IMR-90 (cell line): Measurements from ENCODE around the gene CCDC60. TPM values are rescaled to one million over a fixed set of nuclear protein-coding genes. Genes with fewer than 3 reads are reported as not detected.

Source experiments
- ATAC-seq: fragments of 200-7000 bp; cut with Tn5 transposase; 2 replicates; pipeline ENCODE4 v1.9.1; 2020; ENCODE audit warnings: low read depth, mild to moderate bottlenecking, moderate library complexity
- BruUV-seq: library from RNA; stranded (reverse); fragments of 400-500 nt; replicated peaks from 2 replicates; lab custom pipeline; 2021; lab: Mats Ljungman, UMichigan
- CTCF ChIA-PET: fragments of 300-600 bp; formaldehyde crosslinking; extraction: SDS; loops from one replicate; lab custom pipeline; 2021; ENCODE audit warnings: antibody characterized with exemption; lab: Yijun Ruan, JAX
- POLR2A ChIA-PET: fragments of 300-600 bp; sonication (Branson Sonifier 250); formaldehyde crosslinking; loops from one replicate; lab custom pipeline; 2022; ENCODE audit warnings: antibody characterized with exemption; ENCODE audit not compliant: unreplicated experiment; lab: Charles Lee
- DNase-seq: peaks from one replicate; pipeline ENCODE4 v3.0.0; 2013
- H2AFZ ChIP-seq: replicated peaks from 2 replicates; pipeline ENCODE3; 2013; ENCODE audit warnings: low read length, mild to moderate bottlenecking; ENCODE audit not compliant: poor library complexity
- H2AK5ac ChIP-seq: 2 replicates; pipeline ENCODE4 v1.6.1; 2013; ENCODE audit warnings: low read depth, low read length, inconsistent platforms
- H2AK9ac ChIP-seq: replicated peaks from 2 replicates; pipeline ENCODE3; 2013; ENCODE audit warnings: mild to moderate bottlenecking, low read depth, low read length, moderate library complexity; ENCODE audit not compliant: poor library complexity
- H2BK120ac ChIP-seq: 2 replicates; pipeline ENCODE4 v1.6.1; 2013; ENCODE audit warnings: low read depth, low read length, inconsistent platforms
- H2BK15ac ChIP-seq: 3 replicates; pipeline ENCODE4 v1.6.1; 2013; ENCODE audit warnings: low read depth, low read length, inconsistent platforms
- H2BK20ac ChIP-seq: 2 replicates; pipeline ENCODE4 v1.6.1; 2013; ENCODE audit warnings: low read depth, mild to moderate bottlenecking, inconsistent platforms, low read length, moderate library complexity
- H2BK5ac ChIP-seq: 2 replicates; pipeline ENCODE4 v1.6.1; 2013; ENCODE audit warnings: mild to moderate bottlenecking, low read depth, low read length, inconsistent platforms; ENCODE audit not compliant: poor library complexity, severe bottlenecking
- H3K14ac ChIP-seq: replicated peaks from 2 replicates; pipeline ENCODE4 v1.6.1; 2013; ENCODE audit warnings: low read depth, low read length, inconsistent platforms
- H3K18ac ChIP-seq: 2 replicates; pipeline ENCODE4 v1.6.1; 2013; ENCODE audit warnings: low read depth, low read length, control low read depth
- H3K23ac ChIP-seq: 2 replicates; pipeline ENCODE4 v1.6.1; 2013; ENCODE audit warnings: low read depth, low read length, inconsistent platforms
- H3K27ac ChIP-seq: 2 replicates; pipeline ENCODE4 v1.5.1; 2013; ENCODE audit warnings: mild to moderate bottlenecking, control low read depth, low read length; ENCODE audit not compliant: insufficient read depth
- H3K27me3 ChIP-seq: 2 replicates; pipeline ENCODE4 v1.6.1; 2013; ENCODE audit warnings: low read length; ENCODE audit not compliant: control insufficient read depth, insufficient read depth
- H3K36me3 ChIP-seq: 2 replicates; pipeline ENCODE4 v1.6.1; 2013; ENCODE audit warnings: low read length, mixed read lengths; ENCODE audit not compliant: control insufficient read depth, insufficient read depth
- H3K4ac ChIP-seq: 2 replicates; pipeline ENCODE4 v1.6.1; 2013; ENCODE audit warnings: low read depth, low read length, inconsistent platforms
- H3K4me1 ChIP-seq: 2 replicates; pipeline ENCODE4 v1.6.1; 2013; ENCODE audit warnings: low read length, mixed read lengths; ENCODE audit not compliant: control insufficient read depth, insufficient read depth
- H3K4me2 ChIP-seq: 2 replicates; pipeline ENCODE4 v1.6.1; 2013; ENCODE audit warnings: low read depth, mild to moderate bottlenecking, control low read depth, low read length, moderate library complexity
- H3K4me3 ChIP-seq: 2 replicates; pipeline ENCODE4 v1.5.1; 2013; ENCODE audit warnings: low read depth, mild to moderate bottlenecking, control low read depth, low read length, moderate library complexity; ENCODE audit not compliant: insufficient read depth
- H3K56ac ChIP-seq: 2 replicates; pipeline ENCODE4 v1.6.1; 2013; ENCODE audit warnings: low read length, inconsistent platforms; ENCODE audit not compliant: insufficient read depth; ENCODE audit errors: extremely low read depth
- H3K79me1 ChIP-seq, 2 experiments: 2 replicates each; pipeline ENCODE4 v1.6.1; 2013; ENCODE audit warnings: low read length in 2 of 2, inconsistent platforms in 1 of 2, low read depth in 1 of 2
- H3K9ac ChIP-seq: 2 replicates; pipeline ENCODE4 v1.6.1; 2013; ENCODE audit warnings: low read depth, low read length, control low read depth
- H3K9me1 ChIP-seq: 2 replicates; pipeline ENCODE4 v1.6.1; 2013; ENCODE audit warnings: low read length, inconsistent platforms; ENCODE audit not compliant: insufficient read depth
- H3K9me3 ChIP-seq: 2 replicates; pipeline ENCODE4 v1.6.1; 2013; ENCODE audit warnings: low read length; ENCODE audit not compliant: control insufficient read depth, insufficient read depth
- H4K20me1 ChIP-seq: 2 replicates; pipeline ENCODE4 v1.6.1; 2013; ENCODE audit warnings: low read length, inconsistent platforms; ENCODE audit not compliant: insufficient read depth
- H4K5ac ChIP-seq: 2 replicates; pipeline ENCODE4 v1.6.1; 2013; ENCODE audit warnings: mild to moderate bottlenecking, low read depth, low read length, control low read depth
- H4K8ac ChIP-seq, 2 experiments: 2 replicates each; pipeline ENCODE4 v1.6.1; 2013; ENCODE audit warnings: low read depth in 2 of 2, low read length in 2 of 2, control low read depth in 1 of 2, inconsistent platforms in 1 of 2
- H4K91ac ChIP-seq: 2 replicates; pipeline ENCODE4 v1.6.1; 2013; ENCODE audit warnings: low read depth, low read length, inconsistent platforms; ENCODE audit not compliant: insufficient read depth
- BHLHE40 ChIP-seq: fragments of 150-350 bp; IDR thresholded peaks from 2 replicates; pipeline ENCODE4 v1.6.1; 2016; ENCODE audit warnings: mild to moderate bottlenecking, low read depth, low read length
- CHD1 ChIP-seq: IDR thresholded peaks from 2 replicates; pipeline ENCODE4 v1.6.1; 2012; ENCODE audit warnings: low read depth, low read length, improper control_type of control experiment
- ELK1 ChIP-seq: fragments of 150-350 bp; IDR thresholded peaks from 2 replicates; pipeline ENCODE4 v1.6.1; 2016; ENCODE audit warnings: low read depth, mild to moderate bottlenecking, low read length, moderate library complexity, borderline replicate concordance
- FOS ChIP-seq: fragments of 150-350 bp; IDR thresholded peaks from 2 replicates; pipeline ENCODE4 v1.6.1; 2016; ENCODE audit warnings: low read depth, low read length
- MAFK ChIP-seq: IDR thresholded peaks from 2 replicates; pipeline ENCODE4 v1.6.1; 2012; ENCODE audit warnings: low read depth, low read length, improper control_type of control experiment
- MAZ ChIP-seq: IDR thresholded peaks from 2 replicates; pipeline ENCODE4 v1.6.1; 2012; ENCODE audit warnings: low read depth, mild to moderate bottlenecking, low read length, improper control_type of control experiment, moderate library complexity, borderline replicate concordance
- MXI1 ChIP-seq: IDR thresholded peaks from 2 replicates; pipeline ENCODE4 v1.6.1; 2012; ENCODE audit warnings: low read depth, mild to moderate bottlenecking, low read length, moderate library complexity, borderline replicate concordance
- NFE2L2 ChIP-seq: fragments of 150-350 bp; IDR thresholded peaks from 2 replicates; pipeline ENCODE4 v1.6.1; 2016; ENCODE audit warnings: low read depth, mild to moderate bottlenecking, low read length
- POLR2A ChIP-seq: IDR thresholded peaks from 2 replicates; pipeline ENCODE4 v1.6.1; 2012; ENCODE audit warnings: mild to moderate bottlenecking, low read depth, low read length
- RAD21 ChIP-seq: IDR thresholded peaks from 2 replicates; pipeline ENCODE4 v1.6.1; 2012; ENCODE audit warnings: low read length, improper control_type of control experiment
- RCOR1 ChIP-seq: IDR thresholded peaks from 2 replicates; pipeline ENCODE4 v1.6.1; 2012; ENCODE audit warnings: mild to moderate bottlenecking, low read length, improper control_type of control experiment; ENCODE audit not compliant: insufficient replicate concordance
- RFX5 ChIP-seq: IDR thresholded peaks from 2 replicates; pipeline ENCODE4 v1.8.0; 2012; ENCODE audit warnings: low read depth, mild to moderate bottlenecking, low read length, moderate library complexity
- SMC3 ChIP-seq: fragments of 150-350 bp; IDR thresholded peaks from 2 replicates; pipeline ENCODE4 v1.6.1; 2016; ENCODE audit warnings: low read depth, mild to moderate bottlenecking, antibody characterized with exemption, low read length, moderate library complexity
- USF2 ChIP-seq: fragments of 150-350 bp; IDR thresholded peaks from 2 replicates; pipeline ENCODE4 v1.6.1; 2017; ENCODE audit warnings: mild to moderate bottlenecking, antibody characterized with exemption, low read length, low read depth
- WGBS, 2 experiments: methylation state at CpG; one replicate each; pipeline versions ENCODE4 v1.1.5 to v1.1.7; 2013; ENCODE audit warnings: missing lambda C conversion rate in 2 of 2; ENCODE audit not compliant: insufficient read length in 1 of 2; ENCODE audit errors: extremely low coverage in 2 of 2; 5-methylcytosine and 5-hydroxymethylcytosine counted together
- dilution Hi-C: fragments of 300-500 bp; cut with HindIII; formaldehyde crosslinking; loops from one replicate; pipeline ENCODE4 v1.14.3; 2018; ENCODE audit warnings: low sequenced_read_pairs; ENCODE audit not compliant: unreplicated experiment
- in situ Hi-C: fragments of 300-500 bp; cut with MboI; formaldehyde crosslinking; loops from 3 replicates; pipeline ENCODE4 v1.14.3; 2019; ENCODE audit warnings: low sequenced_read_pairs, inconsistent platforms, mixed read lengths
- intact Hi-C: fragments of 100-400 bp; cut with micrococcal nuclease; formaldehyde crosslinking; loops from 2 replicates; pipeline ENCODE4 v1.10.0; 2022
- polyA plus RNA-seq, 3 experiments: library from polyadenylated mRNA; depleted of rRNA; stranded (reverse); fragments of >200 nt; gene quantifications; 2 replicates each; pipeline ENCODE4 v1.2.3, GENCODE V29; 2012; ENCODE audit warnings: low replicate concordance in 1 of 3
- total RNA-seq: library from RNA; depleted of rRNA; stranded (reverse); fragments of >200 nt; gene quantifications from 2 replicates; pipeline ENCODE4 v1.2.3, GENCODE V29; 2012
- TF ChIP-seq, protein P1 (sequence below): conservative IDR thresholded peaks from 2 replicates; pipeline ENCODE4 v1.5.1; 2012; ENCODE audit warnings: mild to moderate bottlenecking, low read depth, low read length, improper control_type of control experiment

Gene CCDC60
- total and polyA plus RNA-seq, 2 of the 4 experiments (the other 2 are of a cell fraction), result not detected

- Histone ChIP-seq H4K5ac (no peak overlapping the region), H2AK9ac (no peak overlapping the region), H2AK5ac (no peak overlapping the region), H3K36me3 (no peaks in the 10 kb centered on the region), H2BK20ac (no peak overlapping the region), H2BK15ac (no peak overlapping the region), H3K4ac (no peak overlapping the region), H3K79me1 (no peaks in the 10 kb centered on the region), H4K91ac (no peak overlapping the region), H2BK120ac (no peak overlapping the region), H3K4me3 (no peak overlapping the region), H4K20me1 (no peaks in the 10 kb centered on the region), H3K56ac (no peak overlapping the region), H4K8ac (no peak overlapping the region), H3K27ac (no peak overlapping the region), H3K18ac (no peak overlapping the region), H3K23ac (no peak overlapping the region), H2AFZ (no peak overlapping the region), H3K4me1 (no peaks in the 10 kb centered on the region), H3K27me3 (no peaks in the 10 kb centered on the region), H2BK5ac (no peak overlapping the region), H3K9ac (no peak overlapping the region), H3K4me2 (no peak overlapping the region), H3K9me3 (peaks cover 2% of the 10 kb centered on the region; the same call in 1 of the 2 replicates), H3K14ac (no peak overlapping the region), H3K9me1 (no peaks in the 10 kb centered on the region)
- ATAC-seq (no peak), DNase-seq (no peak)
- in situ Hi-C loops, result no loop called here
- TF ChIP-seq POLR2A, result no peak
- no peak for TF ChIP-seq USF2
- no peak for TF ChIP-seq MXI1
- no peak for TF ChIP-seq BHLHE40
- TF ChIP-seq NFE2L2, result no peak
- TF ChIP-seq RFX5, result no peak
- no peak for TF ChIP-seq SMC3
- TF ChIP-seq, protein P1, sequence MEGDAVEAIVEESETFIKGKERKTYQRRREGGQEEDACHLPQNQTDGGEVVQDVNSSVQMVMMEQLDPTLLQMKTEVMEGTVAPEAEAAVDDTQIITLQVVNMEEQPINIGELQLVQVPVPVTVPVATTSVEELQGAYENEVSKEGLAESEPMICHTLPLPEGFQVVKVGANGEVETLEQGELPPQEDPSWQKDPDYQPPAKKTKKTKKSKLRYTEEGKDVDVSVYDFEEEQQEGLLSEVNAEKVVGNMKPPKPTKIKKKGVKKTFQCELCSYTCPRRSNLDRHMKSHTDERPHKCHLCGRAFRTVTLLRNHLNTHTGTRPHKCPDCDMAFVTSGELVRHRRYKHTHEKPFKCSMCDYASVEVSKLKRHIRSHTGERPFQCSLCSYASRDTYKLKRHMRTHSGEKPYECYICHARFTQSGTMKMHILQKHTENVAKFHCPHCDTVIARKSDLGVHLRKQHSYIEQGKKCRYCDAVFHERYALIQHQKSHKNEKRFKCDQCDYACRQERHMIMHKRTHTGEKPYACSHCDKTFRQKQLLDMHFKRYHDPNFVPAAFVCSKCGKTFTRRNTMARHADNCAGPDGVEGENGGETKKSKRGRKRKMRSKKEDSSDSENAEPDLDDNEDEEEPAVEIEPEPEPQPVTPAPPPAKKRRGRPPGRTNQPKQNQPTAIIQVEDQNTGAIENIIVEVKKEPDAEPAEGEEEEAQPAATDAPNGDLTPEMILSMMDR, result no peak
- no peak for TF ChIP-seq ELK1
- TF ChIP-seq MAFK, result no peak
- TF ChIP-seq MAZ, result no peak
- no peak for TF ChIP-seq RCOR1
- no peak for TF ChIP-seq FOS
- no peak for TF ChIP-seq RAD21
- no peak for TF ChIP-seq CHD1
- ChIA-PET CTCF (no interaction called here), POLR2A (no interaction called here)
- intact Hi-C loops, result no loop called here
- 80% methylated on average over 1 of the region's 3 CpGs; no CpG with 5 or more reads in 1 of the 2 experiments for WGBS, 2 experiments
- dilution Hi-C loops, result no loop called here
- BruUV-seq, result no TSS peak
Measured at GRCh38 chr12:119456824-119457223, 122.3 kb downstream of the CCDC60 start.
